Mesenchymal stem cell (in vitro differentiated cells and primary cell): Measurements from ENCODE around the gene CAMK2D.

Source experiments
- DNase-seq: peaks from one replicate; pipeline ENCODE4 v3.0.0-alpha.2; 2013
- H2AFZ ChIP-seq: one replicate; pipeline ENCODE4 v1.6.1; 2013; ENCODE audit warnings: low read depth, mild to moderate bottlenecking, control low read depth, inconsistent platforms, low read length, moderate library complexity
- H2AK5ac ChIP-seq: 2 replicates; pipeline ENCODE4 v1.6.1; 2013; ENCODE audit warnings: low read length, moderate library complexity, mild to moderate bottlenecking, inconsistent platforms; ENCODE audit not compliant: severe bottlenecking
- H2BK120ac ChIP-seq: one replicate; pipeline ENCODE4 v1.6.1; 2013; ENCODE audit warnings: low read depth, mild to moderate bottlenecking, inconsistent platforms, low read length, moderate library complexity
- H2BK12ac ChIP-seq, 2 experiments: one replicate each; pipeline ENCODE4 v1.6.1; 2013; ENCODE audit warnings: inconsistent platforms in 2 of 2, low read length in 2 of 2, mild to moderate bottlenecking in 2 of 2, moderate library complexity in 2 of 2, control low read depth in 1 of 2
- H2BK15ac ChIP-seq: one replicate; pipeline ENCODE4 v1.6.1; 2013; ENCODE audit warnings: mild to moderate bottlenecking, low read depth, inconsistent platforms; ENCODE audit not compliant: poor library complexity, severe bottlenecking
- H2BK5ac ChIP-seq: 2 replicates; pipeline ENCODE4 v1.6.1; 2013; ENCODE audit warnings: low read depth, mild to moderate bottlenecking, low read length, control low read depth, inconsistent platforms; ENCODE audit not compliant: poor library complexity, severe bottlenecking
- H3K14ac ChIP-seq, 2 experiments: one replicate each; pipeline ENCODE4 v1.6.1; 2013; ENCODE audit warnings: inconsistent platforms in 2 of 2, low read length in 2 of 2, control low read depth in 1 of 2, mild to moderate bottlenecking in 1 of 2, moderate library complexity in 1 of 2
- H3K18ac ChIP-seq, 2 experiments: one replicate each; pipeline ENCODE4 v1.6.1; 2013; ENCODE audit warnings: inconsistent platforms in 2 of 2, low read length in 2 of 2, control low read depth in 1 of 2, low read depth in 1 of 2, mild to moderate bottlenecking in 1 of 2
- H3K23ac ChIP-seq, 2 experiments: one replicate each; pipeline ENCODE4 v1.6.1; 2013; ENCODE audit warnings: inconsistent platforms in 2 of 2, low read length in 2 of 2, mild to moderate bottlenecking in 2 of 2, moderate library complexity in 2 of 2, control low read depth in 1 of 2
- H3K27ac ChIP-seq: 2 replicates; pipeline ENCODE4 v1.5.1; 2013; ENCODE audit warnings: mild to moderate bottlenecking, moderate library complexity, low read length, control low read depth, inconsistent platforms; ENCODE audit not compliant: poor library complexity, severe bottlenecking
- H3K27me3 ChIP-seq, 2 experiments: 2 replicates each; pipeline versions ENCODE4 v1.6.1 to v1.7.0; 2013; ENCODE audit warnings: low read length in 2 of 2, mild to moderate bottlenecking in 2 of 2, moderate library complexity in 2 of 2, control low read depth in 1 of 2, inconsistent platforms in 1 of 2; ENCODE audit not compliant: control insufficient read depth in 1 of 2, insufficient read depth in 1 of 2
- H3K36me3 ChIP-seq, 2 experiments: 2 replicates each; pipeline versions ENCODE4 v1.6.1 to v1.7.0; 2013; ENCODE audit warnings: low read length in 2 of 2, control low read depth in 1 of 2, inconsistent platforms in 1 of 2, low read depth in 1 of 2, mild to moderate bottlenecking in 1 of 2; ENCODE audit not compliant: insufficient read depth in 2 of 2, control insufficient read depth in 1 of 2
- H3K4ac ChIP-seq, 2 experiments: one replicate each; pipeline ENCODE4 v1.6.1; 2013; ENCODE audit warnings: inconsistent platforms in 2 of 2, low read length in 2 of 2, mild to moderate bottlenecking in 2 of 2, moderate library complexity in 2 of 2, control low read depth in 1 of 2, low read depth in 1 of 2
- H3K4me1 ChIP-seq: 2 replicates; pipeline ENCODE4 v1.6.1; 2013; ENCODE audit warnings: low read depth, low read length, control low read depth; ENCODE audit not compliant: control insufficient read depth, insufficient read depth
- H3K4me2 ChIP-seq: 2 replicates; pipeline ENCODE4 v1.6.1; 2013; ENCODE audit warnings: low read length, mild to moderate bottlenecking, inconsistent platforms; ENCODE audit not compliant: poor library complexity, severe bottlenecking
- H3K4me3 ChIP-seq, 2 experiments: 2 replicates each; pipeline versions ENCODE4 v1.5.1 to v1.7.0; 2013; ENCODE audit warnings: low read length in 2 of 2, mild to moderate bottlenecking in 2 of 2, control low read depth in 1 of 2, low read depth in 1 of 2; ENCODE audit not compliant: insufficient read depth in 1 of 2
- H3K79me1 ChIP-seq: replicated peaks from 2 replicates; pipeline ENCODE4 v1.6.1; 2013; ENCODE audit warnings: mild to moderate bottlenecking, control low read depth, low read length, inconsistent platforms; ENCODE audit not compliant: poor library complexity, severe bottlenecking
- H3K9ac ChIP-seq: 2 replicates; pipeline ENCODE4 v1.7.0; 2013; ENCODE audit warnings: mild to moderate bottlenecking, low read length, moderate library complexity
- H3K9me3 ChIP-seq: 2 replicates; pipeline ENCODE4 v1.7.0; 2013; ENCODE audit warnings: mild to moderate bottlenecking, low read length; ENCODE audit not compliant: control insufficient read depth
- H4K8ac ChIP-seq: one replicate; pipeline ENCODE4 v1.6.1; 2013; ENCODE audit warnings: inconsistent platforms, mild to moderate bottlenecking, low read length, moderate library complexity
- H4K91ac ChIP-seq: one replicate; pipeline ENCODE4 v1.6.1; 2013; ENCODE audit warnings: mild to moderate bottlenecking, low read length, inconsistent platforms
- WGBS: methylation state at CpG from one replicate; pipeline ENCODE4 v1.1.7; 2013; ENCODE audit warnings: mixed read lengths; 5-methylcytosine and 5-hydroxymethylcytosine counted together

Gene CAMK2D

DNA sequence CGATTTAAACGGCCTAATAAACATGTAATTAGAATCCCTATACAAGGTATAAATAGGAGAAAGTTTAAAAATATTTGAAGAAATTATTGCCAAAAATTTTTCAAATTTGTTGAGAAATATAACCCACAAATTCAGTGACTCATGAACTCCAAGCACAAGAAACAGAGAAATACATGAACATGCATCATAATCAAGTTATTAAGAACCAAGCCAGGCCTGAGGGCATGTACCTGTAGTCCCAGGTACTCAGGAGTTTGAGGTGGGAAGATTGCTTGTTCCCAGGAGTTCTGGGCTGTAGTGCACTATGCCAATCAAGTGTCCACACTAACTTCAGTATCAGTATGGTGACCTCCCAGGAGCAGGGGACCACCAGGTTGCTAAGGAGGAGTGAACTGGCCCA, 341.9 kb downstream of the CAMK2D start:
- Histone ChIP-seq H4K8ac (no peak overlapping the region), H3K4me3 (no peak overlapping the region), H3K4ac (no peak overlapping the region), H3K23ac (no peak overlapping the region), H4K91ac (no peak overlapping the region), H3K36me3 (peaks cover 0 to 7% of the 10 kb centered on the region in 2 experiments), H2AK5ac (peak overlapping the region; percentile 44), H2AFZ (no peak overlapping the region), H3K27me3 (no peaks in the 10 kb centered on the region), H3K79me1 (no peaks in the 10 kb centered on the region), H3K14ac (no peak overlapping the region), H3K9me3 (peaks cover 37% of the 10 kb centered on the region), H3K4me2 (no peak overlapping the region), H2BK12ac (no peak overlapping the region), H3K9ac (no peak overlapping the region), H2BK5ac (no peak overlapping the region), H2BK15ac (no peak overlapping the region), H2BK120ac (no peak overlapping the region), H3K4me1 (no peaks in the 10 kb centered on the region), H3K27ac (no peak overlapping the region), H3K18ac (no peak overlapping the region)
- 100% methylated on average over 2 of the region's 2 CpGs for WGBS
- DNase-seq, result no peak

DNA sequence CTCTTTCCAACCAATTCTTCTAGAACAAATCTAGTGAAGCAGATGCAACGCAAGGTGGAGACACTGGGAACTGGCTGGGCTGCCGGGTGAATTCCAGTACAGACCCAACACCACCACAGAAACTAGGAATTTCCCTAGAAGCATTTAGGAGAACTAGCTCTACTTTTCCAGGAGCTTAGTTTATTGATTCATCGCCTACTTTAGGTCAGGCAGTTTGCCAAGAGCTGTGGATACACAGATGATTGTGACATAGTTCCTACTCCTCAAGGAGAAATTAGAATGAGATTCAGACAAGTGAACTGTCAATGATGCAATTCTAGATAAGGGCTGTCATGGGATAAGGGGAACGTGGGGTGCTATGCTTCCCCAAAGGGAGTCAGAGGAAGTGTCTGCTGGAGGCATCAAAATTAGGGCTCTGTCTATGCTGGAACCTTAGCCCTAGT, 350.0 kb downstream of the CAMK2D start:
- H3K18ac ChIP-seq, result no peak overlapping the region
- H3K23ac ChIP-seq, result no peak overlapping the region
- WGBS, result 49% methylated on average over 4 of the region's 4 CpGs

DNA sequence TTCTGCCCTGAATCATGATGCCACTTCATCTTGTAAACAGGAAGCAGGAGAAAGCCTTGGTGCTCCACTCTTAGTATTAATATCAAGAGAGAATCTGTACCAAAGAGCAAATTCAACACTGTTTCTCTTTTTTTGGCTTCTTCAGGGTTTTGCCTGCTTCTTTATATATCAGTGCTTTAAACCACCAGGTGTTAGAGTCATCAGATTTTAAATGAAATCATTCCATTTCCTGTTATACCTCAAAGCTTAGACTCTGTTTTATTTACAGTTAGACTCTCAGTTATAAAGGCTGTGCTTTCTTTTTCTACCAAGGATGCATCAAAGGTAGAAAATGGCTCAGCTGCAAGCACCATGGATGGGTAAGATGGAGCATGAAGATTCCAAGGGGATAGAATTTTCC, 350.9 kb downstream of the CAMK2D start:
- no peak overlapping the region for H2BK120ac ChIP-seq
- DNase-seq, result peak; percentile 4
- H3K4me3 ChIP-seq, result no peak overlapping the region
- H2AFZ ChIP-seq, result no peak overlapping the region
- H3K14ac ChIP-seq, result no peak overlapping the region
- H4K91ac ChIP-seq, result no peak overlapping the region
- no peak overlapping the region for H3K23ac ChIP-seq
- no peaks in the 10 kb centered on the region for H3K79me1 ChIP-seq
- H3K4ac ChIP-seq, result no peak overlapping the region
- H3K27ac ChIP-seq, result no peak overlapping the region
- no peak overlapping the region for H2BK12ac ChIP-seq
- no peaks in the 10 kb centered on the region for H3K36me3 ChIP-seq
- H3K9ac ChIP-seq, result peak overlapping the region; percentile 14
- no peaks in the 10 kb centered on the region for H3K4me1 ChIP-seq
- no peak overlapping the region for H4K8ac ChIP-seq
- no peak overlapping the region for H2BK15ac ChIP-seq
- H3K9me3 ChIP-seq, result peaks cover 2% of the 10 kb centered on the region
- no peaks in the 10 kb centered on the region for H3K27me3 ChIP-seq
- no peak overlapping the region for H3K4me2 ChIP-seq
- no peak overlapping the region for H2AK5ac ChIP-seq
- H2BK5ac ChIP-seq, result no peak overlapping the region
- no peak overlapping the region for H3K18ac ChIP-seq

More for the DNA sequence above, 350.0 kb downstream of the CAMK2D start:
- Histone ChIP-seq H3K27ac (no peak overlapping the region), H3K36me3 (no peaks in the 10 kb centered on the region), H3K9me3 (peaks cover 6% of the 10 kb centered on the region), H3K9ac (peak overlapping the region; percentile 14), H2BK120ac (no peak overlapping the region), H2AK5ac (no peak overlapping the region), H2BK12ac (no peak overlapping the region), H3K4me2 (no peak overlapping the region), H4K8ac (no peak overlapping the region), H3K4me3 (no peak overlapping the region), H3K4me1 (no peaks in the 10 kb centered on the region), H4K91ac (no peak overlapping the region), H3K79me1 (no peaks in the 10 kb centered on the region), H3K27me3 (no peaks in the 10 kb centered on the region), H3K14ac (no peak overlapping the region), H3K4ac (no peak overlapping the region), H2BK5ac (no peak overlapping the region), H2AFZ (no peak overlapping the region), H2BK15ac (no peak overlapping the region)
- peak; percentile 96 for DNase-seq

DNA sequence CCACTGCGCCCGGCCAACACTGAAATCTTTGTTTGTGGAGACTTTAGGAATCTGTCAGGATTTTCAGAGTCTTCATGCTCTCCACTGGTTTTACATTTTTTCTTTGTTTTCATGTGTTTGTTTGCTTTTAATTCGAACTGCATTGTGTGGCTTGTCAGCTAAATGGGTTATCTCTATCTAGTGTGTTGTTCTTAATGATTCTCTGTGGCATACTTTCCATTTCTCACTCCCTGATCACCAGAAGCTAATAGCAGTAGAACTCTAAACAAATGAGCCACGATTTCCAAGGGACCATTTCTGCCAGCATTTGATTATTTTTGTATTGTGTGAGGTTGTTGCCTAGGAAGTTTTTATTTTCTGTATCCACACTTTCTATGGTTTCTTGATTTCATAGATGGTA, 352.4 kb downstream of the CAMK2D start:
- Histone ChIP-seq H3K36me3 (no peaks in the 10 kb centered on the region), H4K8ac (no peak overlapping the region), H3K4ac (no peak overlapping the region), H3K4me2 (no peak overlapping the region), H2BK12ac (no peak overlapping the region), H3K9me3 (no peaks in the 10 kb centered on the region), H3K4me3 (no peak overlapping the region), H2BK120ac (no peak overlapping the region), H3K18ac (no peak overlapping the region), H2BK15ac (no peak overlapping the region), H2AK5ac (no peak overlapping the region), H3K14ac (no peak overlapping the region), H3K27me3 (no peaks in the 10 kb centered on the region), H2AFZ (no peak overlapping the region), H3K4me1 (no peaks in the 10 kb centered on the region), H2BK5ac (no peak overlapping the region), H3K23ac (no peak overlapping the region), H3K27ac (no peak overlapping the region), H3K79me1 (no peaks in the 10 kb centered on the region), H3K9ac (peak overlapping the region; percentile 46), H4K91ac (no peak overlapping the region)
- 72% methylated on average over 3 of the region's 4 CpGs for WGBS
- peak; percentile 43 for DNase-seq
